ENCODE measurements around the gene SEC22A.

The SEC22A gene

GRCh38 chr3:123313889-123314288, 112.1 kb downstream of the SEC22A start:
- TF ChIP-seq SUZ12 (IDR thresholded peaks at IDR 0.05) (no peak), ARNT (IDR thresholded peaks at IDR 0.05) (no peak), HDGF (IDR thresholded peaks at IDR 0.05; ENCODE audit: borderline replicate concordance) (no peak), CTBP1 (IDR thresholded peaks at IDR 0.05; ENCODE audit: borderline replicate concordance) (no peak), LEF1 (IDR thresholded peaks at IDR 0.05; ENCODE audit: borderline replicate concordance) (no peak), NFRKB (IDR thresholded peaks at IDR 0.05) (no peak), L3MBTL2 (conservative IDR thresholded peaks at IDR 0.05) (no peak), TARDBP (IDR thresholded peaks at IDR 0.05) (no peak), ZNF384 (IDR thresholded peaks at IDR 0.05) (no peak), FOXM1 (IDR thresholded peaks at IDR 0.05; ENCODE audit: borderline replicate concordance) (no peak), SP1 (IDR thresholded peaks at IDR 0.05) (no peak), ELF4 (IDR thresholded peaks at IDR 0.05) (no peak), BHLHE40 (IDR thresholded peaks at IDR 0.05; ENCODE audit: borderline replicate concordance) (no peak), FOXA1 (IDR thresholded peaks at IDR 0.05) (no peak), PKNOX1 (IDR thresholded peaks at IDR 0.05) (no peak), FOXK2 (IDR thresholded peaks at IDR 0.05) (no peak)
- ChIA-PET CTCF (no interaction called here), POLR2A (no interaction called here)
- DNase-seq (ENCODE audit: extremely low spot score), result no peak

GRCh38 chr3:123314359-123315270, 112.9 kb downstream of the SEC22A start:
- CTCF ChIA-PET, result interaction anchor here (0.7 kb wide), 2 partner anchors 28 to 97 kb away, joined by 3 to 5 read pairs; no protein-coding TSS in a partner anchor
- DNase-seq (ENCODE audit: extremely low spot score), result no peak
- TF ChIP-seq ARNT (IDR thresholded peaks at IDR 0.05) (no peak), HDGF (IDR thresholded peaks at IDR 0.05; ENCODE audit: borderline replicate concordance) (no peak), LEF1 (IDR thresholded peaks at IDR 0.05; ENCODE audit: borderline replicate concordance) (no peak), PKNOX1 (IDR thresholded peaks at IDR 0.05) (no peak), BHLHE40 (IDR thresholded peaks at IDR 0.05; ENCODE audit: borderline replicate concordance) (no peak), ZNF384 (IDR thresholded peaks at IDR 0.05) (no peak), L3MBTL2 (conservative IDR thresholded peaks at IDR 0.05) (no peak), FOXK2 (IDR thresholded peaks at IDR 0.05) (no peak), FOXM1 (IDR thresholded peaks at IDR 0.05; ENCODE audit: borderline replicate concordance) (no peak), ELF4 (IDR thresholded peaks at IDR 0.05) (no peak), SUZ12 (IDR thresholded peaks at IDR 0.05) (no peak), FOXA1 (IDR thresholded peaks at IDR 0.05) (no peak), NFRKB (IDR thresholded peaks at IDR 0.05) (no peak), TARDBP (IDR thresholded peaks at IDR 0.05) (no peak)
- POLR2A ChIA-PET, result no interaction called here

DNA sequence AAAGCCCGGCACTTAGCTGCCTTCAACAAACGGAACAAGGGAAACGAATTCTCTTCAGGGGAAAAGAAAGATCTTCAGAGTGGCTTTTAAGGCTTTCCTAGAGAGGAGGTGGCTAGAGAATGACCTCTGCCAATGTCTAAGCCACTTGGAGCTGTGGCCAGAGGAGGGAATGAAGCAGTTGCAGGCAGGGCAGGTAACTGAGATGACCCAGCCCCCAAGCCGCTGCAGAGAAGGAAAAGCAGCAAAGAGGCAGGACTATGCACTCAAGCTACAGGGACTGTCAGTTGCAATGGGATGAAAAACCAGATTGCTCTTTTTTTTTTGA, 113.5 kb downstream of the SEC22A start:
- POLR2A ChIA-PET, result no interaction called here
- CTCF ChIA-PET, result interaction anchor here (0.7 kb wide), 2 partner anchors 28 to 97 kb away, joined by 3 to 5 read pairs; no protein-coding TSS in a partner anchor
- TF ChIP-seq FOXM1 (IDR thresholded peaks at IDR 0.05; ENCODE audit: borderline replicate concordance) (no peak), SUZ12 (IDR thresholded peaks at IDR 0.05) (no peak), SP1 (IDR thresholded peaks at IDR 0.05) (no peak), ARNT (IDR thresholded peaks at IDR 0.05) (no peak), ELF4 (IDR thresholded peaks at IDR 0.05) (no peak), L3MBTL2 (conservative IDR thresholded peaks at IDR 0.05) (no peak), NFRKB (IDR thresholded peaks at IDR 0.05) (no peak), BHLHE40 (IDR thresholded peaks at IDR 0.05; ENCODE audit: borderline replicate concordance) (no peak), ZNF384 (IDR thresholded peaks at IDR 0.05) (no peak), HDGF (IDR thresholded peaks at IDR 0.05; ENCODE audit: borderline replicate concordance) (no peak), CTBP1 (IDR thresholded peaks at IDR 0.05; ENCODE audit: borderline replicate concordance) (no peak), PKNOX1 (IDR thresholded peaks at IDR 0.05) (no peak), TARDBP (IDR thresholded peaks at IDR 0.05) (no peak), LEF1 (IDR thresholded peaks at IDR 0.05; ENCODE audit: borderline replicate concordance) (no peak), FOXA1 (IDR thresholded peaks at IDR 0.05) (no peak), FOXK2 (IDR thresholded peaks at IDR 0.05) (no peak)
- DNase-seq (ENCODE audit: extremely low spot score), result no peak

DNA sequence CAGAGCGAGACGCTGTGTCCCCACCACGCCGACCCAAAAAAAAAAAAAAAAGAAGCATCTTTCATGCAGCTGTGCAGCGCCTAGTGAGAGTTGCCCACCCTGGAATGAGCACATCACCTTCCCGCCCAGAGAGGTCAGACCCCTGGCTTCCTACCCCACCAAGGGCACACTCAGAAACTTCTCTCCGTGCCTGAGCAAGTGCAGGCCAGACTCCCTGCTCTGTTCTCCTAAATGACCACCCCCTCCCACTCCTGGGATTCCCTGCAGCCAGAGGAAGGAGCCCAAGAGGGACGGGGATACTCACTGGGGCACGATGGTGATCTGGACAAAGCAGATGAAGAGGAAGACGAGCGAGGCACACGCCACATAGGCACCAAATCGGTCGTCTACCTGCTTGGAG, 116.0 kb downstream of the SEC22A start:
- ChIA-PET POLR2A (no interaction called here), CTCF (no interaction called here)
- no peak for TF ChIP-seq HDGF (IDR thresholded peaks at IDR 0.05; ENCODE audit: borderline replicate concordance)
- no peak for TF ChIP-seq SUZ12 (IDR thresholded peaks at IDR 0.05)
- no peak for TF ChIP-seq FOXM1 (IDR thresholded peaks at IDR 0.05; ENCODE audit: borderline replicate concordance)
- TF ChIP-seq PKNOX1 (IDR thresholded peaks at IDR 0.05), result no peak
- TF ChIP-seq LEF1 (IDR thresholded peaks at IDR 0.05; ENCODE audit: borderline replicate concordance), result no peak
- TF ChIP-seq ZNF384 (IDR thresholded peaks at IDR 0.05), result no peak
- TF ChIP-seq FOXK2 (IDR thresholded peaks at IDR 0.05), result no peak
- no peak for TF ChIP-seq SP1 (IDR thresholded peaks at IDR 0.05)
- TF ChIP-seq CTBP1 (IDR thresholded peaks at IDR 0.05; ENCODE audit: borderline replicate concordance), result no peak
- TF ChIP-seq NFRKB (IDR thresholded peaks at IDR 0.05), result no peak
- no peak for DNase-seq (ENCODE audit: extremely low spot score)

GRCh38 chr3:123318374-123318773, 116.6 kb downstream of the SEC22A start:
- ChIA-PET CTCF (no interaction called here), POLR2A (no interaction called here)
- TF ChIP-seq CTBP1 (IDR thresholded peaks at IDR 0.05; ENCODE audit: borderline replicate concordance) (no peak), ARNT (IDR thresholded peaks at IDR 0.05) (no peak), BHLHE40 (IDR thresholded peaks at IDR 0.05; ENCODE audit: borderline replicate concordance) (no peak), ZNF384 (IDR thresholded peaks at IDR 0.05) (no peak), PKNOX1 (IDR thresholded peaks at IDR 0.05) (no peak), HDGF (IDR thresholded peaks at IDR 0.05; ENCODE audit: borderline replicate concordance) (no peak), NFRKB (IDR thresholded peaks at IDR 0.05) (no peak), FOXM1 (IDR thresholded peaks at IDR 0.05; ENCODE audit: borderline replicate concordance) (no peak), SUZ12 (IDR thresholded peaks at IDR 0.05) (no peak), FOXK2 (IDR thresholded peaks at IDR 0.05) (no peak), ELF4 (IDR thresholded peaks at IDR 0.05) (no peak), SP1 (IDR thresholded peaks at IDR 0.05) (no peak), TARDBP (IDR thresholded peaks at IDR 0.05) (no peak), L3MBTL2 (conservative IDR thresholded peaks at IDR 0.05) (no peak), FOXA1 (IDR thresholded peaks at IDR 0.05) (no peak), LEF1 (IDR thresholded peaks at IDR 0.05; ENCODE audit: borderline replicate concordance) (no peak)
- DNase-seq (ENCODE audit: extremely low spot score), result no peak

Data from HEK293T (cell line).